ENCODE results near the gene RELL2.

DNA sequence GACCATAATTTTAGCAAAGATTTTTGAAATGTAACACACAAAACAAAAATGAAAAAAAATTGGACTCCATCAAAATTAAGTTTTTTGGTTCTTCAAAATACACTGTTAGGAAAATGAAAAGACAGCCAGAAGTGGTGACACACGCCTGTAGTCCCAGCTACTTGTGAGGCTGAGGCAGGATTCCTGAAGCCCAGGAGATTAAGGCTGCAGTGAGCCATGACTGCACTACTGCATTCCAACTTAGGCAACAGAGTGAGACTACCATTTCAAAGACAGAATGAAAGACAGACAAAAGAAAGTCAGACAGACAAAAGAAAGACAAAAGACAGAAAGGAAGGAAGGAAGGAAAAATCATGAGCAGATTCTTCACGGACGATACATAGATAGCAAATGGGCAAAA, 25.5 kb upstream of the RELL2 start:
- TF ChIP-seq EZH2 (IDR thresholded peaks at IDR 0.05; ENCODE audit: low read depth), result no peak
- no peak for TF ChIP-seq CTCF (conservative IDR thresholded peaks at IDR 0.05)

Data from PC-9 (cell line).